Panc1 (cell line): ENCODE measurements around the gene TMEM267.

Experiments used
- CTCF ChIP-seq: fragments of 450-650 bp; IDR thresholded peaks from 2 replicates; pipeline ENCODE4 v1.5.1; 2017; ENCODE audit warnings: mild to moderate bottlenecking
- POLR2AphosphoS5 ChIP-seq: IDR thresholded peaks from 2 replicates; pipeline ENCODE4 v1.6.1; 2012; ENCODE audit warnings: mild to moderate bottlenecking, low read depth, low read length, moderate library complexity
- REST ChIP-seq, 2 experiments: IDR thresholded peaks; 2 replicates each; pipeline ENCODE4 v1.6.1; 2011 to 2012; ENCODE audit warnings: low read depth in 2 of 2, control low read depth in 1 of 2, low read length in 1 of 2, mild to moderate bottlenecking in 1 of 2, moderate library complexity in 1 of 2; ENCODE audit not compliant: insufficient read depth in 1 of 2
- SIN3A ChIP-seq: IDR thresholded peaks from 2 replicates; pipeline ENCODE4 v1.6.1; 2012; ENCODE audit warnings: low read depth, mild to moderate bottlenecking, low read length, moderate library complexity, borderline replicate concordance; ENCODE audit not compliant: insufficient read depth
- TCF7L2 ChIP-seq: IDR thresholded peaks from 2 replicates; pipeline ENCODE4 v1.6.1; 2011; ENCODE audit warnings: mild to moderate bottlenecking, low read depth, low read length, inconsistent platforms

GRCh38 chr5:43498581-43498980 lies 14.9 kb upstream of the TMEM267 start:
- TF ChIP-seq CTCF (no peak), POLR2AphosphoS5 (no peak), TCF7L2 (no peak), REST (IDR thresholded peaks at IDR 0.05; ENCODE audit: insufficient read depth in 1 of 2, low read depth in 2 of 2, low read length in 1 of 2) (no peak), SIN3A (no peak)
